ENCODE data around the gene UBE4B.
"Not testable (repeated sequence)": the region's sequence is repeated elsewhere in the genome, so short reads cannot be mapped to it uniquely, and the experiment has no call there.

Gene UBE4B

GRCh38 chr1:10104834-10105233 is 72.1 kb downstream of the UBE4B start:
- peaks cover 46% of the 10 kb centered on the region for H3K36me3 Mint-ChIP-seq
- H3K4me3 Mint-ChIP-seq: no peak overlapping the region
- no peak for ATAC-seq (ENCODE audit: low read depth)
- DNase-seq (ENCODE audit: low spot score in 2 of 2): no peak
- H3K27me3 Mint-ChIP-seq: no peaks in the 10 kb centered on the region
- H3K9me3 Mint-ChIP-seq: no peaks in the 10 kb centered on the region
- H3K4me1 Mint-ChIP-seq: no peaks in the 10 kb centered on the region
- H3K27ac Mint-ChIP-seq: no peak overlapping the region

GRCh38 chr1:10105484-10105883 is 72.7 kb downstream of the UBE4B start:
- Mint-ChIP-seq H3K27ac (no peak overlapping the region), H3K9me3 (no peaks in the 10 kb centered on the region), H3K27me3 (no peaks in the 10 kb centered on the region), H3K4me1 (no peaks in the 10 kb centered on the region), H3K4me3 (no peak overlapping the region), H3K36me3 (peaks cover 50% of the 10 kb centered on the region)
- ATAC-seq (ENCODE audit: low read depth) (no peak), DNase-seq (ENCODE audit: low spot score in 2 of 2) (no peak)

- H3K27me3 Mint-ChIP-seq: no peaks in the 10 kb centered on the region
- peaks cover 51% of the 10 kb centered on the region for H3K36me3 Mint-ChIP-seq
- no peak overlapping the region for H3K4me3 Mint-ChIP-seq
- peak overlapping the region; percentile 12 for H3K27ac Mint-ChIP-seq
- no peak for ATAC-seq (ENCODE audit: low read depth)
- no peaks in the 10 kb centered on the region for H3K9me3 Mint-ChIP-seq
- no peaks in the 10 kb centered on the region for H3K4me1 Mint-ChIP-seq
- DNase-seq (ENCODE audit: low spot score in 2 of 2): no peak
Measured at GRCh38 chr1:10106241-10106640, 73.5 kb downstream of the UBE4B start.

GRCh38 chr1:10106756-10107475 is 74.2 kb downstream of the UBE4B start:
- H3K4me1 Mint-ChIP-seq: no peaks in the 10 kb centered on the region
- H3K4me3 Mint-ChIP-seq: no peak overlapping the region
- H3K27ac Mint-ChIP-seq: no peak overlapping the region
- DNase-seq (ENCODE audit: low spot score in 2 of 2): no peak
- no peaks in the 10 kb centered on the region for H3K9me3 Mint-ChIP-seq
- H3K36me3 Mint-ChIP-seq: peaks cover 53% of the 10 kb centered on the region
- ATAC-seq (ENCODE audit: low read depth): no peak
- H3K27me3 Mint-ChIP-seq: no peaks in the 10 kb centered on the region

- H3K27ac Mint-ChIP-seq; H3K27me3 Mint-ChIP-seq; DNase-seq (ENCODE audit: low spot score in 2 of 2); ATAC-seq (ENCODE audit: low read depth); H3K9me3 Mint-ChIP-seq; H3K4me1 Mint-ChIP-seq; H3K4me3 Mint-ChIP-seq: not testable (repeated sequence)
- H3K36me3 Mint-ChIP-seq: peaks cover 53% of the 10 kb centered on the region
Measured at GRCh38 chr1:10107476-10107847, 74.7 kb downstream of the UBE4B start.

- no peak overlapping the region for H3K27ac Mint-ChIP-seq
- no peaks in the 10 kb centered on the region for H3K4me1 Mint-ChIP-seq
- peaks cover 48% of the 10 kb centered on the region for H3K36me3 Mint-ChIP-seq
- H3K4me3 Mint-ChIP-seq: no peak overlapping the region
- H3K27me3 Mint-ChIP-seq: no peaks in the 10 kb centered on the region
- ATAC-seq (ENCODE audit: low read depth): no peak
- DNase-seq (ENCODE audit: low spot score in 2 of 2): no peak
- no peaks in the 10 kb centered on the region for H3K9me3 Mint-ChIP-seq
Measured at GRCh38 chr1:10108134-10108663, 75.4 kb downstream of the UBE4B start.

GRCh38 chr1:10108948-10109708 is 76.4 kb downstream of the UBE4B start:
- Mint-ChIP-seq H3K4me1 (no peaks in the 10 kb centered on the region), H3K36me3 (peaks cover 47% of the 10 kb centered on the region), H3K27ac (no peak overlapping the region), H3K4me3 (no peak overlapping the region), H3K9me3 (no peaks in the 10 kb centered on the region), H3K27me3 (no peaks in the 10 kb centered on the region)
- ATAC-seq (ENCODE audit: low read depth) (no peak), DNase-seq (ENCODE audit: low spot score in 2 of 2) (no peak)

- Mint-ChIP-seq H3K36me3 (peaks cover 28% of the 10 kb centered on the region), H3K4me1 (no peaks in the 10 kb centered on the region), H3K4me3 (no peak overlapping the region), H3K27me3 (no peaks in the 10 kb centered on the region), H3K27ac (no peak overlapping the region), H3K9me3 (no peaks in the 10 kb centered on the region)
- DNase-seq (ENCODE audit: low spot score in 2 of 2) (no peak), ATAC-seq (ENCODE audit: low read depth) (no peak)
Measured at GRCh38 chr1:10113501-10113900, 80.7 kb downstream of the UBE4B start.

GRCh38 chr1:10114746-10115145 is 82.0 kb downstream of the UBE4B start:
- Mint-ChIP-seq H3K27me3 (no peaks in the 10 kb centered on the region), H3K27ac (no peak overlapping the region), H3K36me3 (peaks cover 31% of the 10 kb centered on the region), H3K4me3 (no peak overlapping the region), H3K9me3 (no peaks in the 10 kb centered on the region), H3K4me1 (no peaks in the 10 kb centered on the region)
- no peak for ATAC-seq (ENCODE audit: low read depth)
- DNase-seq (ENCODE audit: low spot score in 2 of 2): no peak

GRCh38 chr1:10117132-10117531 is 84.4 kb downstream of the UBE4B start:
- H3K4me3 Mint-ChIP-seq: no peak overlapping the region
- H3K36me3 Mint-ChIP-seq: peaks cover 27% of the 10 kb centered on the region
- no peaks in the 10 kb centered on the region for H3K4me1 Mint-ChIP-seq
- ATAC-seq (ENCODE audit: low read depth) (no peak), DNase-seq (ENCODE audit: low spot score in 2 of 2) (no peak)
- no peak overlapping the region for H3K27ac Mint-ChIP-seq
- H3K27me3 Mint-ChIP-seq: no peaks in the 10 kb centered on the region
- H3K9me3 Mint-ChIP-seq: no peaks in the 10 kb centered on the region

- Mint-ChIP-seq H3K36me3 (peaks cover 25% of the 10 kb centered on the region), H3K9me3 (no peaks in the 10 kb centered on the region), H3K27me3 (no peaks in the 10 kb centered on the region), H3K4me1 (no peaks in the 10 kb centered on the region), H3K27ac (no peak overlapping the region), H3K4me3 (no peak overlapping the region)
- ATAC-seq (ENCODE audit: low read depth) (no peak), DNase-seq (ENCODE audit: low spot score in 2 of 2) (no peak)
Measured at GRCh38 chr1:10117865-10118264, 85.1 kb downstream of the UBE4B start.

- DNase-seq (ENCODE audit: low spot score in 2 of 2) (no peak), ATAC-seq (ENCODE audit: low read depth) (no peak)
- Mint-ChIP-seq H3K9me3 (no peaks in the 10 kb centered on the region), H3K27ac (no peak overlapping the region), H3K4me1 (no peaks in the 10 kb centered on the region), H3K36me3 (peaks cover 24% of the 10 kb centered on the region), H3K27me3 (no peaks in the 10 kb centered on the region), H3K4me3 (no peak overlapping the region)
Measured at GRCh38 chr1:10121688-10122087, 88.9 kb downstream of the UBE4B start.

- no peak for DNase-seq (ENCODE audit: low spot score in 2 of 2)
- Mint-ChIP-seq H3K4me3 (no peak overlapping the region), H3K27me3 (no peaks in the 10 kb centered on the region), H3K4me1 (no peaks in the 10 kb centered on the region), H3K27ac (no peak overlapping the region), H3K9me3 (no peaks in the 10 kb centered on the region), H3K36me3 (peaks cover 20% of the 10 kb centered on the region)
- ATAC-seq (ENCODE audit: low read depth): no peak
Measured at GRCh38 chr1:10122926-10123325, 90.2 kb downstream of the UBE4B start.

GRCh38 chr1:10128101-10128765 is 95.5 kb downstream of the UBE4B start:
- Mint-ChIP-seq H3K9me3 (no peaks in the 10 kb centered on the region), H3K4me1 (no peaks in the 10 kb centered on the region), H3K27me3 (no peaks in the 10 kb centered on the region), H3K4me3 (no peak overlapping the region), H3K36me3 (peaks cover 24% of the 10 kb centered on the region), H3K27ac (no peak overlapping the region)
- no peak for ATAC-seq (ENCODE audit: low read depth)
- no peak for DNase-seq (ENCODE audit: low spot score in 2 of 2)

Data from memory B cell (primary cell).